CD4-positive, alpha-beta T cell treated with Interleukin-4 for 1 hour (primary cell): Measurements from ENCODE around the gene CPSF2.
A peak's percentile ranks its signal among the peaks of the same experiment; 100 is the strongest.
"Not testable (repeated sequence)": the region's sequence is repeated elsewhere in the genome, so short reads cannot be mapped to it uniquely, and the experiment has no call there.

ENCODE experiments used
- DNase-seq, 2 donors: peaks; one replicate each; pipeline ENCODE4 v3.0.0-alpha.2; 2020 to 2022

The CPSF2 gene

GRCh38 chr14:92160619-92161018 is 38.9 kb downstream of the CPSF2 start:
- peak in 1 of 2 donors; percentile 17 for DNase-seq

DNA sequence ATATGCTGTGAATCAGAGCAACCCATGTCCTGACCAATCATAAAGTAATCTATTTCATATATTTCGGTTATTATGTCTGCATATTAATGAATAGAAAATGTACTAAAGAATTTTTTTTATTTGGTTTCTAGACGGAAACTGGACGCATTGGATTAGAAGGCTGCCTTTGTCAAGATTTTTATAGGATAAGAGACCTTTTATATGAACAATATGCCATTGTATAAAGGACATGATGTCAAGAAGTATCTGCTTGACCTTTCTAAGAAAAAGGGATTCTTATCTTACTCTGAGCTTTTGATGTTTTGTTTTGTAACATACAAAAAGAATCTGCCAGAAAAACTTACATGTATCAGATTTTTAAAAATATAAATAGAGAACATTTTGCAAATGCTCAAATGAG is 39.8 kb downstream of the CPSF2 start:
- no peak for DNase-seq

- no peak for DNase-seq
Measured at GRCh38 chr14:92164958-92165357, 43.2 kb downstream of the CPSF2 start.

GRCh38 chr14:92173668-92174067 is 51.9 kb downstream of the CPSF2 start:
- no peak for DNase-seq

GRCh38 chr14:92175811-92176210 is 54.0 kb downstream of the CPSF2 start:
- no peak for DNase-seq

DNA sequence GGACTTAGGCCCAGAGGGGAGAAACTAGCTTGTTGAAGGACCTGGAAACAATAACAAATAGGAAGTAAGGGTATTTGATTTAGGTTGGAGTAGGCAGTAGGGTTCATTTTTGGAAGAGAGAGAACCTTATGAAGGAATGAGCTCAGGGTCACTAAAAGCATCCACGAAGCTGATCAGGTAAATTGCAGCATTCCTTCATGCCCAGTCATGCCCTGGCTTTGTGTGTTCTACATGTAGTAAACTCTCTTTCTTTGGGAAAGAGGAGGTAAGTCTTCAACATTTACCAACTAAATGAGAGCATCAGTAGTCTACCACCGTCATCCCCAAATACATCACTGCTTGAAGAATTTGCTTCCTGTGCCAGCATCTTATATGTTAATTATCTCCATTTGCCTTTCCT is 54.7 kb downstream of the CPSF2 start:
- no peak for DNase-seq

- not testable (repeated sequence) for DNase-seq
Measured at GRCh38 chr14:92179178-92179577, 57.4 kb downstream of the CPSF2 start.

GRCh38 chr14:92185559-92185958 is 63.8 kb downstream of the CPSF2 start:
- DNase-seq = no peak

- DNase-seq = not testable (repeated sequence)
Measured at GRCh38 chr14:92187616-92188015, 65.8 kb downstream of the CPSF2 start.

DNA sequence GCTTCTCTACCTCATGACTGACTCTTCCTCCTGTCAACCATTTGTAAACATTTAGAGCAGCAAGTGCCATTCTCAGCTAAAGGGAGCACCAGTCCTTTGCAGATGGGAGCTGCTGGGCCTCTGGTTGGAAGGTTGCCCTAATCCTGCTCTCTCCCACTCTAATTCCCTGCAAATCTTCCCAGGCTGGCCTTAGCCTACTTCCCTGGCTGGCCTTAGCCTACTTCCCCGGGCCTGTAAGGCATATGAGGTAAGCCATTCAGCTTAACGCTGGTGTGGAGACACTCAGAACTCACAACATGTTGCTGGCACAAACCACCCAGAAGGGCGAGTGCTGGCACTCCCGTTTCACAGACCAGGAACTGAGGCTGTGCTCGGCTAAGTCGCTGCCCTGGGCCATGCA is 69.0 kb downstream of the CPSF2 start:
- no peak for DNase-seq

GRCh38 chr14:92198804-92199203 is 77.0 kb downstream of the CPSF2 start:
- DNase-seq = no peak

DNA sequence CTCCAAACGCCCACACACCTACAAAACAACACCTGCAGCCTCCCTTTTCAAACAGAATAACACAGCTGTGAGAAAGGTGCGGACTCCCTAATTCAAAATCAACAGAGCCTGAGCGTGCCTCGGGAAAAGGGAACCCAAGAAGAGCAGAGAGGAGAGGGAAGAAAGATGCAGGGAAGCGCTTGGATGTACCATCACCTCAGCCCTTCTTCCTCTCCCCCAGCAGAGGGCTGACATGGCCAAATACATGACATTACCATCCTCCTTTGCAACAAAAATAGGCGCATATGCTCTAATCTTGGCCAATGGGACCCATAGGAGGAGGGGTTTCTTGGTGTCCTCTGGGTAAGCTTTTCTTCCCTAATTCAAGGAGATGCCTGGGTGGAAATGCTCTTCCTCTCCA is 78.0 kb downstream of the CPSF2 start:
- DNase-seq = no peak

GRCh38 chr14:92203116-92203515 is 81.3 kb downstream of the CPSF2 start:
- DNase-seq = no peak

DNA sequence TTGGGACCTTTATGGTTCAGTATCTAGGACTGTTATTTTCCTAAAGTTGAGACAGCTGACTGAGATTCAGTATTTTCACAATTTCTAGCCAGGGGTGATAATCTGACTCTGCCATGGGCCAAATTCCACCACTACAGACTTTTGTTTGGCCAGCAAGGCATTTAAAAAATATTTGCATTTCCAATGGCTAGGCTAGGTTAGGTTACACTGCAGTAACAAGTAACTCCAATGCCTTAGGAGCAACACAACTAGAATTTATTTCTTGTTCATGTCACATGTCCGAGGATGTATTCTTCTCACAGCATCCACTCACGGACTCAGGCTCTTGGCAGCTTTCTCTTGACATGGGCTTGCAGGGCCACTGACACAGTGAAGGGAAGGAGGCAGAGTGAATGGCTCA is 83.0 kb downstream of the CPSF2 start:
- DNase-seq = no peak

DNA sequence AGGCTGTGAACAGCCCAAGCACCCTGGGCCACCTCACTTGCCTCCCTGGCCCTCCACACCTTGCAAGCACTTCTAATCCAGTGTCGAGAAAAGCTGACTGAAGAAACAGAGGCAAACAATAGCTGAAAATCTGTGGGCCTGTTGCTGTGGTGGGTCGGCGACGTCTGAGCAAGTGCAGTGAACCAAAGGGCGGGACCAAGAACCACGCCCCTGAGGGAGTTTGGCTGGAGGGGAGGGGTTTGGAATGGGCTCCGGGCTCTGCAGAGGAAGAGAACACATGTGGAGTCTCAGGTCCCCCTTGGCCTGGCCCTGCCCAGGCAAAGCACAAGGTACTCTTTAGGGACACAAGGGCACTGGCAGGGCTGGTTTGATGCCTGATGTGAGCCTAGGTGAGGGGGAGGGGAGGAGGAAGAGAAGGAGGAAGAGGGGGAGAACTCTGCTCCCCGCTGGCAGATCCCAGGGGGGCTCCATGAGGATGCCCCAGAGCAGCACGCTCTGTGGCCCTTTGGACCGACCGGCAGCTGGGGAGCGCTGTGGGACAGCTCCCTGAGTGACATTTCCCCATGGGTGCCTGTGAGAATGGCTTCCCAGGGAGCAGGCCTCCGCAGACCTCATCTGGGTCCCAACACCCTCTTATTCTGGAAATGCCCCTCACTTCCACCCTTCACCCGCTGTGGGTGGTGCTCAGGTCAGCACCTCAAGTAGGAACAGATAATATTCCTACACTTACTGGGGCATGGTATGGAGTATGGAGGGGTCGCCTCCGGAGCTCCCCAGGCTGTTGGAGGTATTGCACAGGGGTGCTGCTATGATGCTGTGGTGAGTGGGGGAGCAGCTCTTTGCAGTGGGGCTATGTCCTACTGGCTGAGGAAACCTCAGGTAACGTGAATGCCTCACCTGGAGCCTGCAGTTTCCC is 85.5 kb downstream of the CPSF2 start:
- no peak for DNase-seq

DNA sequence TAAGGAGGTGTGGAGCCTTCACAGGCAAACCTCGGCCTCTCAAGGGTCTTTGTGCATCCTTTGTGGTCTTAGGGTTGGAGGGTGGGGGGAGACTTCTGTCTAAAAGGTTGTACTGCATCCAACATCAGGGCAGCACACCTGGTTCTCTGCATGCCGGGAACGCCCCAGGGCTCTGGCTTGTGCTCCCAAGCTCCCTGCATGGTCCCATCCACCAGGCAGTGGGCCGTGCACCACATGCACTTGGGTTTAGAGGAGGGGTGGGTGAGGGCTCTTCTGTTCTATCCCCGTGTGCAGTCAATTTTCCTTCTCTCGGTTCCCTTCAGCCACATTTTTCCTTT is 86.1 kb downstream of the CPSF2 start:
- DNase-seq = no peak

GRCh38 chr14:92209141-92209540 is 87.4 kb downstream of the CPSF2 start:
- DNase-seq = no peak

GRCh38 chr14:92213125-92213524 is 91.4 kb downstream of the CPSF2 start:
- DNase-seq = not testable (repeated sequence)

DNA sequence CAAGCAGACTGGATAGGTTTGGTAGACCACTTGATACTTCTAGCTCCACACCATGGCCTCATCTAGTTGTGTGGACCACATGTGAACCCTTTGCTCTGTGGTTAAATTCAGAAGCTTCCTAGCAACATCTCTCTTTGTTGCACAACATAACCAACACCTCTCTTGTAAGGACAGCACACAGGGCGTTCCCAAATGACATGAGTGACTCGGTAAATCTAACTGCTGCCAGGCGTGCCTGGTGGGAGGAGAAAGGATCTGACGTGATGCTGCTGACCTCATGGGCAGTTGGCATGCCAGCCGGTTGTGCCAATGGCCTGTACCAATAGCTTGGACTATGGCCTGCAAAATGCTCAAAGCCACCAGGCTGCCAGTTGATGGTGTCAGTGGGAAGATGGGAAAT is 93.8 kb downstream of the CPSF2 start:
- peak in 1 of 2 donors; percentile 59 for DNase-seq

DNA sequence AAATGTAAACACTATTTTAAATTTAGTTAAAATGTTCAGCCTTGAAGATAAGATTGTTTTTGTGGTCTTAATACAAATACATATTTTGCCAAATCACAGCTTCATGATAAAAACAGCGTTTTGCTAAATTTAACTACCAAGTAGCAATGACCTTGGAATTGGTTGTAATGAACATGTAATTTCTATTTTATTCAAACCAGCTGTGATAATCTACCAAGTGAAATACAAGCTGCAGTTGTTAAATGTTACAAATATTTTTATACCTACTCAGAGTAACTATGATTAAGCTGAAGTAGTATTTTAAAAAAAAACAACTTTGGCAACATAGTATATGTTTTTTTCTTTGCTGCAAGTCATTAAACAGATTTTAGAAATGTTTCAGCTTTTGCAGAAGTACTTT is 96.2 kb downstream of the CPSF2 start:
- no peak for DNase-seq
